GM12878 (cell line): ENCODE measurements around the gene CTSE. TPM values are rescaled to one million over a fixed set of nuclear protein-coding genes. Genes with fewer than 3 reads are reported as not detected.

Source experiments
- ATAC-seq: fragments of 200-7000 bp; cut with Tn5 transposase; 3 replicates; pipeline ENCODE4 v1.9.1; 2020; ENCODE audit warnings: mild to moderate bottlenecking, moderate library complexity
- BruUV-seq: library from RNA; stranded (reverse); fragments of 400-500 nt; replicated peaks from 2 replicates; lab custom pipeline; 2021; lab: Mats Ljungman, UMichigan
- CTCF ChIA-PET: fragments of 300-600 bp; sonication (Branson Sonifier 250); formaldehyde crosslinking; extraction: SDS; loops from one replicate; lab custom pipeline; 2021; ENCODE audit warnings: inconsistent platforms; lab: Yijun Ruan, JAX
- POLR2A ChIA-PET: fragments of 350-600 bp; formaldehyde crosslinking; extraction: SDS; loops from one replicate; lab custom pipeline; 2021; ENCODE audit warnings: inconsistent platforms; lab: Charles Lee
- RAD21 ChIA-PET: fragments of 300-600 bp; sonication (Branson Sonifier 250); formaldehyde crosslinking; loops from one replicate; lab custom pipeline; 2023; ENCODE audit warnings: antibody characterized with exemption; ENCODE audit not compliant: unreplicated experiment; lab: Charles Lee
- SMC1A ChIA-PET: fragments of 300-600 bp; sonication (Branson Sonifier 250); formaldehyde crosslinking; loops from one replicate; lab custom pipeline; 2023; ENCODE audit not compliant: unreplicated experiment, uncharacterized antibody; lab: Charles Lee
- DNase-seq: peaks from one replicate; pipeline ENCODE4 v3.0.0-alpha.2; 2011; ENCODE audit warnings: low read depth, low spot score
- FAIRE-seq: peaks from 3 replicates; lab custom pipeline; 2011; peaks lifted over from hg19 to GRCh38; lab: Jason Lieb, UNC
- H2AFZ ChIP-seq: 2 replicates; pipeline ENCODE4 v1.6.0; 2011; ENCODE audit warnings: low read depth, low read length, control low read depth; ENCODE audit not compliant: control insufficient read depth
- H3K27ac ChIP-seq: 2 replicates; pipeline ENCODE4 v1.5.1; 2011; ENCODE audit warnings: control low read depth; ENCODE audit not compliant: control insufficient read depth, insufficient read depth
- H3K27me3 ChIP-seq, 2 experiments: replicated peaks in 1 of 2; 2 replicates each; pipeline versions ENCODE4 v1.6.0 to v1.6.1; 2011; ENCODE audit warnings: low read length in 1 of 2; ENCODE audit not compliant: control insufficient read depth in 2 of 2, insufficient read depth in 2 of 2
- H3K36me3 ChIP-seq, 2 experiments: 2 replicates each; pipeline ENCODE4 v1.5.1; 2011; ENCODE audit warnings: low read length in 1 of 2; ENCODE audit not compliant: control insufficient read depth in 2 of 2, insufficient read depth in 2 of 2
- H3K4me1 ChIP-seq: 2 replicates; pipeline ENCODE4 v1.6.1; 2011; ENCODE audit warnings: mild to moderate bottlenecking, low read length, moderate library complexity, mixed read lengths; ENCODE audit not compliant: control insufficient read depth, insufficient read depth
- H3K4me2 ChIP-seq: 2 replicates; pipeline ENCODE4 v1.6.0; 2011; ENCODE audit warnings: control low read depth; ENCODE audit not compliant: control insufficient read depth, insufficient read depth
- H3K4me3 ChIP-seq: fragments of 200-600 bp; sonication (generic); 2 replicates; pipeline ENCODE4 v1.5.1; 2016
- H3K79me2 ChIP-seq: 2 replicates; pipeline ENCODE4 v1.6.0; 2011; ENCODE audit warnings: low read length; ENCODE audit not compliant: control insufficient read depth, insufficient read depth
- H3K9ac ChIP-seq: 2 replicates; pipeline ENCODE4 v1.8.0; 2011; ENCODE audit warnings: low read length, control low read depth, mixed read lengths; ENCODE audit not compliant: control insufficient read depth, insufficient read depth
- H3K9me3 ChIP-seq: replicated peaks from 3 replicates; pipeline ENCODE4 v1.5.1; 2011; ENCODE audit warnings: mild to moderate bottlenecking, low read length; ENCODE audit not compliant: control insufficient read depth, insufficient read depth
- H4K20me1 ChIP-seq: 2 replicates; pipeline ENCODE4 v1.6.0; 2011; ENCODE audit not compliant: control insufficient read depth, insufficient read depth
- ASH2L ChIP-seq: fragments of 300-600, 200-600 bp; sonication (generic); IDR thresholded peaks from 2 replicates; pipeline ENCODE4 v1.6.1; 2017; ENCODE audit warnings: low read depth, mild to moderate bottlenecking, borderline replicate concordance
- BCL11A ChIP-seq: IDR thresholded peaks from 2 replicates; pipeline ENCODE4 v1.6.1; 2011; ENCODE audit warnings: low read depth, low read length
- FOS ChIP-seq: IDR thresholded peaks from 3 replicates; pipeline ENCODE4 v1.6.1; 2011; ENCODE audit warnings: borderline replicate concordance; ENCODE audit not compliant: insufficient read length; ENCODE audit errors: extremely low read depth
- NFIC ChIP-seq: IDR thresholded peaks from 2 replicates; pipeline ENCODE4 v1.6.1; 2012; ENCODE audit warnings: low read depth, mild to moderate bottlenecking, inconsistent platforms, low read length, moderate library complexity
- PAX5 ChIP-seq: IDR thresholded peaks from 2 replicates; pipeline ENCODE4 v1.6.1; 2011; ENCODE audit warnings: low read depth, low read length, borderline replicate concordance
- RAD21 ChIP-seq: IDR thresholded peaks from 2 replicates; pipeline ENCODE4 v1.6.1; 2011; ENCODE audit warnings: mild to moderate bottlenecking, low read depth, low read length, moderate library complexity; ENCODE audit not compliant: insufficient read depth
- RCOR1 ChIP-seq: conservative IDR thresholded peaks from 2 replicates; pipeline ENCODE4 v1.6.1; 2012; ENCODE audit warnings: low read depth, low read length, improper control_type of control experiment
- SRF ChIP-seq, 2 experiments: IDR thresholded peaks; 2 replicates each; pipeline ENCODE4 v1.6.1; 2011; ENCODE audit warnings: low read depth in 2 of 2, low read length in 2 of 2, mild to moderate bottlenecking in 1 of 2, moderate library complexity in 1 of 2
- TCF7 ChIP-seq: IDR thresholded peaks from 2 replicates; pipeline ENCODE4 v1.6.1; 2014; ENCODE audit warnings: antibody characterized with exemption, borderline replicate concordance
- ZBED1 ChIP-seq: IDR thresholded peaks from 2 replicates; pipeline ENCODE4 v1.6.1; 2016; ENCODE audit warnings: borderline replicate concordance
- ZNF274 ChIP-seq: IDR thresholded peaks from one replicate; pipeline ENCODE4 v1.8.0; 2011; ENCODE audit not compliant: insufficient read length, insufficient read depth
- WGBS: methylation state at CpG from one replicate; pipeline ENCODE4 v1.1.6; 2016; ENCODE audit warnings: low lambda C conversion rate; ENCODE audit not compliant: insufficient replicate concordance, insufficient coverage; ENCODE audit errors: missing lambda C conversion rate; 5-methylcytosine and 5-hydroxymethylcytosine counted together
- in situ Hi-C: fragments of 300-500 bp; cut with MboI; formaldehyde crosslinking; loops from 9 replicates; pipeline ENCODE4 v1.14.3; 2018; ENCODE audit warnings: mixed read lengths
- intact Hi-C: fragments of 100-400 bp; cut with micrococcal nuclease; formaldehyde crosslinking; loops from one replicate; pipeline ENCODE4 v1.14.2; 2022; ENCODE audit not compliant: unreplicated experiment
- polyA plus RNA-seq, 11 experiments: library from polyadenylated mRNA; depleted of rRNA in 4 of 11; unstranded in 6 of 11; stranded (reverse) in 5 of 11; fragments of >200 nt; fragmentation: Nextera tagmentation in 4 of 11; fragmentation: Illumina TruSeq in 1 of 11; extraction: Ambion mirVana in 4 of 11; extraction: Trizol in 1 of 11; gene quantifications; 1 replicate in 1 of 11; 2 replicates in 10 of 11; pipeline versions ENCODE4 v1.2.1 to v1.2.3, GENCODE V29; 2011 to 2016; ENCODE audit warnings: inconsistent platforms in 2 of 11, missing spikeins in 2 of 11, low read depth in 1 of 11
- total RNA-seq, 4 experiments: library from RNA; depleted of rRNA in 3 of 4; stranded (reverse); fragments of >200 nt in 3 of 4; fragmentation: Illumina TruSeq in 1 of 4; extraction: Trizol in 1 of 4; gene quantifications; 2 replicates each; pipeline versions ENCODE4 v1.2.1 to v1.2.3, GENCODE V29; 2013 to 2021
- TF ChIP-seq, protein P1 (sequence below): IDR thresholded peaks from 2 replicates; pipeline ENCODE4 v1.6.1; 2011; ENCODE audit warnings: borderline replicate concordance, low read depth, mild to moderate bottlenecking, moderate library complexity, mixed read lengths, low read length; ENCODE audit not compliant: insufficient read depth; ENCODE audit errors: extremely low read length
- TF ChIP-seq, protein P2 (sequence below): fragments of 450-650 bp; IDR thresholded peaks from 2 replicates; pipeline ENCODE4 v1.6.1; 2017; ENCODE audit warnings: mild to moderate bottlenecking, moderate library complexity
- TF ChIP-seq, protein P3 (sequence below): fragments of 450-650 bp; IDR thresholded peaks from 2 replicates; pipeline ENCODE4 v1.6.1; 2016; ENCODE audit warnings: mild to moderate bottlenecking, moderate library complexity, borderline replicate concordance

Gene CTSE
- total and polyA plus RNA-seq, 10 of the 15 experiments (the other 5 are each of a cell fraction or from before 2014, with no cell fraction given), result 0.26 TPM; not detected in 9

DNA sequence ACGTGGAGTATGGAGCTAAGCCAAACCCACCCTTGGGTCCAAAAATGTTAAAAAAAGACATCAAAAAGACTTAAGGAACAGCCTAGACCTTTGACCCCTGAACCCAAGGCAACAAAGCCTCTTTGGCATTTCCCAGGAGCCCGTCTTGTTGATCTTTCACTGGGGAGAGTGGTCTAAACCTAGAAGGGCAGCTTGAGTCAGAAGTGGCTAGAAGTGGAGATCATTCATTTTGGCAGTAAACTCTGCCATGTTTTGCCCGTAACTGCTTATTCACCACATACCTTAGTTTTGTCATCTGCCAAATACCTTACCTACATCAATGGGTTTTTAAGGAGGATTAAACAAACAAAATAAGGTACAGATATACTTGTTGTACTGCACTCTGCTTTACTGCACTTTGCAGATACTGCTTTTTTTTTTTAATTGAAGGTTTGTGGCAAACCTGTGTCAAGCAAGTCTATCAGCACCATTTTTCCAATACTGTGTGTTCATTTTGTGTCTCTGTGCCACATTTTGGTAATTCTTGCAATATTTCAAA, 1.7 kb upstream of the CTSE start (continued):
- TF ChIP-seq, protein P1, sequence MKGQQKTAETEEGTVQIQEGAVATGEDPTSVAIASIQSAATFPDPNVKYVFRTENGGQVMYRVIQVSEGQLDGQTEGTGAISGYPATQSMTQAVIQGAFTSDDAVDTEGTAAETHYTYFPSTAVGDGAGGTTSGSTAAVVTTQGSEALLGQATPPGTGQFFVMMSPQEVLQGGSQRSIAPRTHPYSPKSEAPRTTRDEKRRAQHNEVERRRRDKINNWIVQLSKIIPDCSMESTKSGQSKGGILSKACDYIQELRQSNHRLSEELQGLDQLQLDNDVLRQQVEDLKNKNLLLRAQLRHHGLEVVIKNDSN, result no peak
- no peak for TF ChIP-seq TCF7
- TF ChIP-seq NFIC, result no peak
- TF ChIP-seq ASH2L, result no peak

DNA sequence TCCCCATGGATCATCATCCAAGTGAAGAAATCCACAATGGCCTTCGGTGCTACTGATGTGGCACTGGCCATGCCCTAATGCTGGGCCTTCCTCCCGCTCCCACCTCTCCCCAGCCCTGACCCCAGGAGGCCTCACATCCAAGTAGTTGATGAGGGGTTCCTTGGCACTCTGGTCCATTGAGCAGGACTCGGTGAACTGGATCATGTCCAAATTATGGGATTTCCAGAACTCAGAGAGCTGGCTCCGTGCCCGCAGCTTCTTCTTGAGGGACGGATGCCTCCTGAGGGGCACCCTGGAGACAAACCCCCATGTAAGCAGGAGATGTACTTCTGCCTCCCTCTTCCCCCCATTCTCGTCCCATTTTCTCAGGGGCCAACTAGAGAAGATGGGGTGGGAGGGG, 929 bp downstream of the CTSE start:
- no TSS peak for BruUV-seq
- SMC1A ChIA-PET, result interaction anchor here (1.6 kb wide), 1 partner anchor 45 kb away, joined by 4 read pairs; no protein-coding TSS in a partner anchor
- RAD21 ChIA-PET, result interaction anchor here (1.1 kb wide), 1 partner anchor 33 kb away, joined by 3 read pairs; no protein-coding TSS in a partner anchor
- DNase-seq (no peak), FAIRE-seq (no peak), ATAC-seq (no peak)
- POLR2A ChIA-PET, result interaction anchor here (0.5 kb wide), 1 partner anchor 21 kb away, joined by 3 read pairs; no protein-coding TSS in a partner anchor
- Histone ChIP-seq H4K20me1 (no peaks in the 10 kb centered on the region), H3K27me3 (peaks cover 0 to 5% of the 10 kb centered on the region in 2 experiments; a peak in 2 of 4 replicates), H3K4me2 (no peak overlapping the region), H3K79me2 (no peaks in the 10 kb centered on the region), H3K9ac (no peak overlapping the region), H3K27ac (no peak overlapping the region), H3K4me3 (no peak overlapping the region), H2AFZ (no peak overlapping the region), H3K9me3 (no peaks in the 10 kb centered on the region; the same call in 2 of the 3 replicates), H3K4me1 (no peaks in the 10 kb centered on the region), H3K36me3 (no peaks in the 10 kb centered on the region)
- intact Hi-C loops (no loop called here), in situ Hi-C loops (no loop called here)
- WGBS, result 57% methylated on average over 7 of the region's 7 CpGs
- CTCF ChIA-PET, result no interaction called here
- no peak for TF ChIP-seq FOS
- no peak for TF ChIP-seq RAD21
- TF ChIP-seq SRF (IDR thresholded peaks at IDR 0.05; ENCODE audit: low read depth in 2 of 2, low read length in 2 of 2), result no peak
- TF ChIP-seq, protein P2, sequence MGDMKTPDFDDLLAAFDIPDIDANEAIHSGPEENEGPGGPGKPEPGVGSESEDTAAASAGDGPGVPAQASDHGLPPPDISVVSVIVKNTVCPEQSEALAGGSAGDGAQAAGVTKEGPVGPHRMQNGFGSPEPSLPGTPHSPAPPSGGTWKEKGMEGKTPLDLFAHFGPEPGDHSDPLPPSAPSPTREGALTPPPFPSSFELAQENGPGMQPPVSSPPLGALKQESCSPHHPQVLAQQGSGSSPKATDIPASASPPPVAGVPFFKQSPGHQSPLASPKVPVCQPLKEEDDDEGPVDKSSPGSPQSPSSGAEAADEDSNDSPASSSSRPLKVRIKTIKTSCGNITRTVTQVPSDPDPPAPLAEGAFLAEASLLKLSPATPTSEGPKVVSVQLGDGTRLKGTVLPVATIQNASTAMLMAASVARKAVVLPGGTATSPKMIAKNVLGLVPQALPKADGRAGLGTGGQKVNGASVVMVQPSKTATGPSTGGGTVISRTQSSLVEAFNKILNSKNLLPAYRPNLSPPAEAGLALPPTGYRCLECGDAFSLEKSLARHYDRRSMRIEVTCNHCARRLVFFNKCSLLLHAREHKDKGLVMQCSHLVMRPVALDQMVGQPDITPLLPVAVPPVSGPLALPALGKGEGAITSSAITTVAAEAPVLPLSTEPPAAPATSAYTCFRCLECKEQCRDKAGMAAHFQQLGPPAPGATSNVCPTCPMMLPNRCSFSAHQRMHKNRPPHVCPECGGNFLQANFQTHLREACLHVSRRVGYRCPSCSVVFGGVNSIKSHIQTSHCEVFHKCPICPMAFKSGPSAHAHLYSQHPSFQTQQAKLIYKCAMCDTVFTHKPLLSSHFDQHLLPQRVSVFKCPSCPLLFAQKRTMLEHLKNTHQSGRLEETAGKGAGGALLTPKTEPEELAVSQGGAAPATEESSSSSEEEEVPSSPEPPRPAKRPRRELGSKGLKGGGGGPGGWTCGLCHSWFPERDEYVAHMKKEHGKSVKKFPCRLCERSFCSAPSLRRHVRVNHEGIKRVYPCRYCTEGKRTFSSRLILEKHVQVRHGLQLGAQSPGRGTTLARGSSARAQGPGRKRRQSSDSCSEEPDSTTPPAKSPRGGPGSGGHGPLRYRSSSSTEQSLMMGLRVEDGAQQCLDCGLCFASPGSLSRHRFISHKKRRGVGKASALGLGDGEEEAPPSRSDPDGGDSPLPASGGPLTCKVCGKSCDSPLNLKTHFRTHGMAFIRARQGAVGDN, result no peak
- no peak for TF ChIP-seq ZBED1
- TF ChIP-seq BCL11A, result no peak
- TF ChIP-seq, protein P3, sequence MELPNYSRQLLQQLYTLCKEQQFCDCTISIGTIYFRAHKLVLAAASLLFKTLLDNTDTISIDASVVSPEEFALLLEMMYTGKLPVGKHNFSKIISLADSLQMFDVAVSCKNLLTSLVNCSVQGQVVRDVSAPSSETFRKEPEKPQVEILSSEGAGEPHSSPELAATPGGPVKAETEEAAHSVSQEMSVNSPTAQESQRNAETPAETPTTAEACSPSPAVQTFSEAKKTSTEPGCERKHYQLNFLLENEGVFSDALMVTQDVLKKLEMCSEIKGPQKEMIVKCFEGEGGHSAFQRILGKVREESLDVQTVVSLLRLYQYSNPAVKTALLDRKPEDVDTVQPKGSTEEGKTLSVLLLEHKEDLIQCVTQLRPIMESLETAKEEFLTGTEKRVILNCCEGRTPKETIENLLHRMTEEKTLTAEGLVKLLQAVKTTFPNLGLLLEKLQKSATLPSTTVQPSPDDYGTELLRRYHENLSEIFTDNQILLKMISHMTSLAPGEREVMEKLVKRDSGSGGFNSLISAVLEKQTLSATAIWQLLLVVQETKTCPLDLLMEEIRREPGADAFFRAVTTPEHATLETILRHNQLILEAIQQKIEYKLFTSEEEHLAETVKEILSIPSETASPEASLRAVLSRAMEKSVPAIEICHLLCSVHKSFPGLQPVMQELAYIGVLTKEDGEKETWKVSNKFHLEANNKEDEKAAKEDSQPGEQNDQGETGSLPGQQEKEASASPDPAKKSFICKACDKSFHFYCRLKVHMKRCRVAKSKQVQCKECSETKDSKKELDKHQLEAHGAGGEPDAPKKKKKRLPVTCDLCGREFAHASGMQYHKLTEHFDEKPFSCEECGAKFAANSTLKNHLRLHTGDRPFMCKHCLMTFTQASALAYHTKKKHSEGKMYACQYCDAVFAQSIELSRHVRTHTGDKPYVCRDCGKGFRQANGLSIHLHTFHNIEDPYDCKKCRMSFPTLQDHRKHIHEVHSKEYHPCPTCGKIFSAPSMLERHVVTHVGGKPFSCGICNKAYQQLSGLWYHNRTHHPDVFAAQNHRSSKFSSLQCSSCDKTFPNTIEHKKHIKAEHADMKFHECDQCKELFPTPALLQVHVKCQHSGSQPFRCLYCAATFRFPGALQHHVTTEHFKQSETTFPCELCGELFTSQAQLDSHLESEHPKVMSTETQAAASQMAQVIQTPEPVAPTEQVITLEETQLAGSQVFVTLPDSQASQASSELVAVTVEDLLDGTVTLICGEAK, result no peak
- no peak for TF ChIP-seq PAX5
- TF ChIP-seq RCOR1, result no peak
- no peak for TF ChIP-seq ZNF274
